Neural cell (in vitro differentiated cells): ENCODE measurements around the gene NTF3. TPM values are rescaled to one million over a fixed set of nuclear protein-coding genes. Genes with fewer than 3 reads are reported as not detected.

ENCODE experiments used
- H2AFZ ChIP-seq: fragments of 200-600, 300-800 bp; sonication (generic), shearing (Covaris generic); 2 replicates; pipeline ENCODE4 v1.6.0; 2014; ENCODE audit warnings: low read depth, mild to moderate bottlenecking, antibody characterized with exemption, low read length, moderate library complexity
- H3F3A ChIP-seq: fragments of 200-600 bp; shearing (Covaris generic); 2 replicates; pipeline ENCODE4 v1.6.1; 2016; ENCODE audit warnings: mild to moderate bottlenecking, moderate library complexity, mixed read lengths, antibody characterized with exemption, low read length; ENCODE audit not compliant: insufficient read depth, poor library complexity, severe bottlenecking
- H3K27ac ChIP-seq: fragments of 200-600, 300-800 bp; sonication (generic), shearing (Covaris generic); 2 replicates; pipeline ENCODE4 v1.5.1; 2014; ENCODE audit warnings: mild to moderate bottlenecking, low read length, moderate library complexity
- H3K27me3 ChIP-seq: fragments of 300-800, 200-600 bp; sonication (generic), shearing (Covaris generic); 2 replicates; pipeline ENCODE4 v1.6.0; 2014; ENCODE audit warnings: mild to moderate bottlenecking, low read depth, low read length, moderate library complexity; ENCODE audit not compliant: insufficient read depth
- H3K36me3 ChIP-seq: fragments of 300-800, 200-600 bp; sonication (generic), shearing (Covaris generic); 2 replicates; pipeline ENCODE4 v1.5.1; 2014; ENCODE audit warnings: mild to moderate bottlenecking, antibody characterized with exemption, low read length, moderate library complexity; ENCODE audit not compliant: insufficient read depth
- H3K4me2 ChIP-seq: fragments of 300-800, 200-600 bp; sonication (generic), shearing (Covaris generic); 2 replicates; pipeline ENCODE4 v1.6.0; 2014; ENCODE audit warnings: mild to moderate bottlenecking, low read length
- H3K4me3 ChIP-seq: fragments of 300-800, 200-600 bp; sonication (generic), shearing (Covaris generic); 2 replicates; pipeline ENCODE4 v1.5.1; 2014; ENCODE audit warnings: mild to moderate bottlenecking, low read length, moderate library complexity
- H3K79me2 ChIP-seq: fragments of 200-600 bp; shearing (Covaris generic); replicated peaks from 2 replicates; pipeline ENCODE4 v1.6.0; 2014; ENCODE audit warnings: mild to moderate bottlenecking, low read length, moderate library complexity; ENCODE audit not compliant: insufficient read depth
- H3K9ac ChIP-seq: fragments of 300-800, 200-600 bp; sonication (generic), shearing (Covaris generic); 2 replicates; pipeline ENCODE4 v1.6.1; 2016; ENCODE audit warnings: mild to moderate bottlenecking, low read length, mixed read lengths
- H3K9me2 ChIP-seq: fragments of 200-600 bp; shearing (Covaris generic); 2 replicates; pipeline ENCODE4 v1.6.1; 2016; ENCODE audit warnings: mild to moderate bottlenecking, low read length, mixed read lengths; ENCODE audit not compliant: insufficient read depth
- H3K9me3 ChIP-seq: fragments of 200-600, 300-800 bp; sonication (generic), shearing (Covaris generic); 2 replicates; pipeline ENCODE4 v1.6.1; 2016; ENCODE audit warnings: mild to moderate bottlenecking, mixed run types, low read length, moderate library complexity, mixed read lengths
- H4K20me1 ChIP-seq: fragments of 200-600 bp; shearing (Covaris generic); 2 replicates; pipeline ENCODE4 v1.6.1; 2016; ENCODE audit warnings: mild to moderate bottlenecking, mixed run types; ENCODE audit not compliant: insufficient read depth
- CTCF ChIP-seq: fragments of 450-650 bp; IDR thresholded peaks from 2 replicates; pipeline ENCODE4 v1.5.1; 2014; ENCODE audit warnings: antibody characterized with exemption, mild to moderate bottlenecking, moderate library complexity; ENCODE audit not compliant: poor library complexity, severe bottlenecking
- EP300 ChIP-seq: fragments of 450-650 bp; conservative IDR thresholded peaks from 2 replicates; pipeline ENCODE4 v1.6.1; 2014; ENCODE audit warnings: antibody characterized with exemption, mild to moderate bottlenecking, moderate library complexity; ENCODE audit not compliant: poor library complexity, severe bottlenecking
- EZH2 ChIP-seq: fragments of 200-600, 300-800 bp; shearing (Covaris generic), sonication (generic); IDR thresholded peaks from 2 replicates; pipeline ENCODE4 v1.6.1; 2014; ENCODE audit warnings: antibody characterized with exemption, low read length, borderline replicate concordance, mild to moderate bottlenecking; ENCODE audit not compliant: insufficient read depth, poor library complexity, severe bottlenecking
- MXI1 ChIP-seq: fragments of 450-650 bp; conservative IDR thresholded peaks from 2 replicates; pipeline ENCODE4 v1.6.1; 2014; ENCODE audit warnings: antibody characterized with exemption, mild to moderate bottlenecking; ENCODE audit not compliant: poor library complexity, severe bottlenecking
- POLR2AphosphoS5 ChIP-seq: IDR thresholded peaks from 2 replicates; pipeline ENCODE4 v1.6.1; 2012
- RAD21 ChIP-seq: fragments of 450-650 bp; conservative IDR thresholded peaks from 2 replicates; pipeline ENCODE4 v1.6.1; 2014; ENCODE audit warnings: antibody characterized with exemption, mild to moderate bottlenecking, moderate library complexity
- REST ChIP-seq: IDR thresholded peaks from 2 replicates; pipeline ENCODE4 v1.6.1; 2012; ENCODE audit warnings: borderline replicate concordance
- SMC3 ChIP-seq: fragments of 450-650 bp; conservative IDR thresholded peaks from 2 replicates; pipeline ENCODE4 v1.6.1; 2014; ENCODE audit warnings: antibody characterized with exemption, mild to moderate bottlenecking, moderate library complexity; ENCODE audit not compliant: poor library complexity
- TAF1 ChIP-seq: IDR thresholded peaks from 2 replicates; pipeline ENCODE4 v1.6.1; 2012; ENCODE audit warnings: low read depth
- polyA plus RNA-seq: library from polyadenylated mRNA; depleted of rRNA; stranded (reverse); fragments of >200 nt; gene quantifications from 2 replicates; pipeline ENCODE4 v1.2.3, GENCODE V29; 2014

Gene NTF3
- polyA plus RNA-seq, 1 donor from 2014 or later = not detected

GRCh38 chr12:5497329-5498053, 65.6 kb downstream of the NTF3 start:
- Histone ChIP-seq H3K79me2 (no peaks in the 10 kb centered on the region), H3K36me3 (no peaks in the 10 kb centered on the region), H3K9ac (no peak overlapping the region), H3F3A (no peaks in the 10 kb centered on the region), H3K4me3 (no peak overlapping the region), H2AFZ (no peak overlapping the region), H3K9me2 (no peaks in the 10 kb centered on the region), H4K20me1 (no peaks in the 10 kb centered on the region), H3K4me2 (no peak overlapping the region), H3K9me3 (no peaks in the 10 kb centered on the region), H3K27ac (no peak overlapping the region), H3K27me3 (no peaks in the 10 kb centered on the region)
- TF ChIP-seq EZH2 (no peak), MXI1 (no peak), EP300 (no peak), SMC3 (no peak), POLR2AphosphoS5 (no peak), TAF1 (no peak), CTCF (no peak), REST (no peak), RAD21 (no peak)

GRCh38 chr12:5498076-5498475, 66.2 kb downstream of the NTF3 start:
- H3K79me2 ChIP-seq = no peaks in the 10 kb centered on the region
- no peak overlapping the region for H3K4me2 ChIP-seq
- no peaks in the 10 kb centered on the region for H3K36me3 ChIP-seq
- TF ChIP-seq MXI1 (no peak), CTCF (no peak), SMC3 (no peak), POLR2AphosphoS5 (no peak)
- H3K9ac ChIP-seq = no peak overlapping the region
- no peak overlapping the region for H3K27ac ChIP-seq
- H3K9me3 ChIP-seq = no peaks in the 10 kb centered on the region
- H4K20me1 ChIP-seq = no peaks in the 10 kb centered on the region
- H3K27me3 ChIP-seq = no peaks in the 10 kb centered on the region
- H3F3A ChIP-seq = no peaks in the 10 kb centered on the region
- H3K9me2 ChIP-seq = no peaks in the 10 kb centered on the region
- no peak overlapping the region for H3K4me3 ChIP-seq
- H2AFZ ChIP-seq = no peak overlapping the region
